WI38 (cell line): ENCODE results near the gene VSTM4.

Source experiments
- H3K4me3 ChIP-seq: 2 replicates; pipeline ENCODE4 v1.5.1; 2011; ENCODE audit warnings: low read depth, mild to moderate bottlenecking, control low read depth, low read length
- TF ChIP-seq, protein P1 (sequence below): IDR thresholded peaks from 2 replicates; pipeline ENCODE4 v1.5.1; 2012; ENCODE audit warnings: low read depth, mild to moderate bottlenecking, control low read depth, low read length

Gene VSTM4

DNA sequence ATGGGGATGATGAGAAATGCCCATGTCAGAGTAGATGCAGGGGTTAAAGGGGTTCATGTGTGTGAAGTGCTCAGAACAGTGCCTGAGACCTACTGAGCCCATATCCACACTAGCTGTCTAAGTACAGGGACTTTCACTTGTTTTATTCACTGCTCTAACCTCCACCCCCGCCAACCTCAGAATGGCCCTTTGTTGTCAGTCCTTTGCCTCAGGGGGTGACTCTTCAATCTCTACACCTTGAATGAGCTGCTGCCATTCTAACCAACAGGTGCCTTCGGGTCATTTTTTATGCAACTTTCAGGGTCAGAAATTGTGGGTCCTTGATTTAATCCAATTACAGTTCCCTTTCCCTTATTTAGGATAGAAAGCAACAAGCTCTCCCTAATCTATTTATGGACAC is 26.2 kb downstream of the VSTM4 start:
- no peak overlapping the region for H3K4me3 ChIP-seq
- TF ChIP-seq, protein P1, sequence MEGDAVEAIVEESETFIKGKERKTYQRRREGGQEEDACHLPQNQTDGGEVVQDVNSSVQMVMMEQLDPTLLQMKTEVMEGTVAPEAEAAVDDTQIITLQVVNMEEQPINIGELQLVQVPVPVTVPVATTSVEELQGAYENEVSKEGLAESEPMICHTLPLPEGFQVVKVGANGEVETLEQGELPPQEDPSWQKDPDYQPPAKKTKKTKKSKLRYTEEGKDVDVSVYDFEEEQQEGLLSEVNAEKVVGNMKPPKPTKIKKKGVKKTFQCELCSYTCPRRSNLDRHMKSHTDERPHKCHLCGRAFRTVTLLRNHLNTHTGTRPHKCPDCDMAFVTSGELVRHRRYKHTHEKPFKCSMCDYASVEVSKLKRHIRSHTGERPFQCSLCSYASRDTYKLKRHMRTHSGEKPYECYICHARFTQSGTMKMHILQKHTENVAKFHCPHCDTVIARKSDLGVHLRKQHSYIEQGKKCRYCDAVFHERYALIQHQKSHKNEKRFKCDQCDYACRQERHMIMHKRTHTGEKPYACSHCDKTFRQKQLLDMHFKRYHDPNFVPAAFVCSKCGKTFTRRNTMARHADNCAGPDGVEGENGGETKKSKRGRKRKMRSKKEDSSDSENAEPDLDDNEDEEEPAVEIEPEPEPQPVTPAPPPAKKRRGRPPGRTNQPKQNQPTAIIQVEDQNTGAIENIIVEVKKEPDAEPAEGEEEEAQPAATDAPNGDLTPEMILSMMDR, result no peak

DNA sequence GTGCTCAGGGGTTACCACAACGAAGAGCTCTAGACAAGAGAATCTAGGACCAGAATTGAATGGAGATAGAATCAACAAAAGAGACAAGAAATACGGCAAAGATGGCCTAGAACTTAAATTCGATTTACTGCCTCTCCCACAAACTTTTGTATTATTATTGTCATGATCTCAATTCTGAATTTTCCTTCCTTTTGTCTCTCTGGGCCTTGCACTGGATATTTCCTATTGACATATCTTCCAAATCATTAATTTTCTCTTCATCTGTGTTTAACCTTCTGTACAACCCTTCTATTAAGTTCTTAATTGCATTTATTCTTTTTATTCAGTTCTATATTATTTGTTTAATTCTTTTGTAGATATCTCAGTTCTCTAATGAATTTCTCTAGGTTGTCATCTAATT is 28.4 kb downstream of the VSTM4 start:
- TF ChIP-seq, protein P1, result no peak
- no peak overlapping the region for H3K4me3 ChIP-seq

DNA sequence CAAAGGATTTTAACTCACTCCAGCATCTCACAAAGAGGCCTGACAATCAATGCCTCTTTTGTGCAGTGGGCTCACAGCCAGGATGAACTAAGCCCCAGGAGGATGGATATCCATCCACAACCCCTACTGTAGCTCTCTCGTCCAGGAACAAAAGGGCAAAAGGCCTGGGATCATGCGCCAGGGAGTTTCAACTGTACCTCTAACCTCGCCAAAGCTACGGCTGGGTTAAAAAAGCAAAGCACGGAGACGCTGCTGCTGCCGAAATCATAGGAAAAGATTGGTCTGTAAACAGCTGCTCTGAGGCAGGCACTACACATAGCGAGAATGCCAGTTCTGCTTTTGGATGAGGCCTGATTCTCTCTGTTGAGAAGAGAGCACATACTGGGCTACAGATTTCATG is 32.1 kb downstream of the VSTM4 start:
- TF ChIP-seq, protein P1, result no peak
- no peak overlapping the region for H3K4me3 ChIP-seq

DNA sequence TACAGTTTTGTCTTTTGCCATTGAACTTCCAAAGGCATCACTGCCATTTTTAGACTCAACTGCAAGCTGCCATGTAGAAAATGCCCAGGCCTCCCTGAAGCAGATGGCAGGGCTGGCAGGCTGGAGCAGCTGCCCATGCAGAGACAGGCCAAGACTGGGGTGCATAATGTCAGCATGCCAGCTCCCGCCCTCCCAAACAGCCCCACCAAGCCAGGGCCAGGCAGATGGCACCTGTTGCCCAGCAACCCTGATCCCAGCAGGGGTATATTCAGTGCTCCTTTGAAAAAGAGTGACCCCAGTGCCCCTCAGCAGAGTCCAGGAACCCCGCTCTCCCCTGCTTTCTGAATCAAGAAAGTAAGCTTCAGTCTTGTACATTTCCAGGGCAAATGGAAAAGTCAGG is 32.6 kb downstream of the VSTM4 start:
- H3K4me3 ChIP-seq, result no peak overlapping the region
- TF ChIP-seq, protein P1, result no peak

DNA sequence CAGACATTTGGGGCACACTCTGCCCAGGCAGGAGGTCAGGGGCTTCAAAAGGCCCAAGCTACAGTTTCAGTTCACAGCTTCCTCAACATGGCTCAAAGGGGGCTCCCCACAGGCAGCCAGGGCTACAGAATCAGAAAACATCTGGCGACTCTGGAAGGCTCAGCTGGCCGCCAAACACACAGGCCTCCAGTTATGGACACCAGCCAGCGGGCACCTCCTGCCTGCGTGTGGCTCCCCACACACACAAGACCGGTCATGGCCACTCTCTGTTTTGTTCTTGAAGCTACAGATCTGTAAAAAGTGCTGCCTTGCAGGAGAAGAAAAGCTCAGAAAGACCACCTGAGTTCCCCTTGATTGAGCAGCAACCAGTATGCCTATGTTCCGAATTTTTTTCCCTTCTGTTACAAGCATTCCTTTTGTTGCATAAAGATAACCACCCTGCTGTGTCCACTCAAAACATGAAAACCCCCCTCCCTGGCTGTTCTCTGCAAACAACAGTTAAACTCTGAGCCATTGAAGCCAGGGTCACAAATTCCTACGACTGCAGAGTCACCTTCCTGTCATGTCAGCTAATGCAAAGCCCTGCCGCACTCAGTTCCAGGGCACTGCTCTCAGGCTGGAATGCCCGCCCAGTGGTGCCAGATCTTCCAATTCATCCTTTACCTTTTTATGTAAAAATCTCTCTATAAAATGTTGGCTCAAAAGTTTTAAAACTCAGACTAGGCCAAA is 33.6 kb downstream of the VSTM4 start:
- no peak overlapping the region for H3K4me3 ChIP-seq
- TF ChIP-seq, protein P1, result no peak

DNA sequence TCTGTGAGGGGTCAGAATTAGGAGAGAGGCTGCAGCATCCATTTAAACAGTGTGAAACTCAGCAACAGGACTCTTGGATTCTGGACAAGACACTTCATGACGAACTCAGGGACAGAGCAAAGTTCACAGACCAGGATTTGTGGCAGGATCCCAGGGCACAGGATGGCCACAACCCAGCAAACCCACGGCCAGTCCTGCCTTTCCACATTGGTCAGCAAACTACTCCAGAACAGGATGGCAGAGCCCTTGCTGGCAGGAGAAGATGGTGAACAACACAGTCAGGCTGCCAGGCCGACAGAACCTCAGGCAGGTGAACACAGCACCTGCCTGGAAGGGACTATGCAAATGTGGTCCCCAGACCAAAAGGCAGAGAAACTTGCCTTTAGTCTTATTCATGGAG is 34.4 kb downstream of the VSTM4 start:
- TF ChIP-seq, protein P1, result no peak
- no peak overlapping the region for H3K4me3 ChIP-seq

DNA sequence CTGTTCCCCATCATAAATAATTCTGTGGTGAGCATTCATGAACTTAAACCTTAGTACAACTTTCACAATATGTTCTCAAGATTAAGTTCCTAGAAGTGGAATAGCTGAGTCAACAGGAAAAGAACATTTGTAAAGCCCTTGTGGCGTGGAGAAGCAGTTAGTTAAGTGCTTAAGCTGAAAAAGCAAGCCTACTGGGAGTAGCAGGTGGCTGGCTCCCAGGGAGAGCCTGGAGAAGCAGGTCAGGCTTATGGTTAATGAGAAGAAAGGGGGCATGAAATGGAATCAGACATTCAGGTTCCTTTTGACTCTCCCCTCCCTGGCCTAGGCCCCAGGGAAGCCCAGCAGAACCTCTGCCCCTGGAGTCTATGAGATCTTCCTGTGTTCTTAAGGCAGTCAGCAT is 35.3 kb downstream of the VSTM4 start:
- H3K4me3 ChIP-seq, result no peak overlapping the region
- TF ChIP-seq, protein P1, result no peak
